Measurements from ENCODE around the gene FNBP1. TPM values are rescaled to one million over a fixed set of nuclear protein-coding genes. Genes with fewer than 3 reads are reported as not detected.

Gene FNBP1
- total RNA-seq, 1 experiment from 2014 or later, result 53.6 TPM

GRCh38 chr9:129995409-129996160 lies 47.4 kb downstream of the FNBP1 start:
- peak; percentile 62 for DNase-seq (ENCODE audit: low read depth, low spot score)
- intact Hi-C loops (cut with micrococcal nuclease; ENCODE audit: unreplicated experiment), result no loop called here

GRCh38 chr9:129994882-129995281 lies 48.1 kb downstream of the FNBP1 start:
- POLR2A ChIA-PET, result no interaction called here
- Histone ChIP-seq H3K36me3 (ENCODE audit: control insufficient read depth, insufficient read depth, low read length) (no peaks in the 10 kb centered on the region; the same call in 1 of the 2 replicates), H3K4me1 (ENCODE audit: control insufficient read depth, insufficient read depth, low read length) (peaks cover 12% of the 10 kb centered on the region; the same call in 1 of the 2 replicates), H3K4me3 (ENCODE audit: low read depth in 2 of 2, low read length in 2 of 2) (no peak overlapping the region), H3K9me3 (ENCODE audit: control insufficient read depth, insufficient read depth, low read depth, low read length) (no peaks in the 10 kb centered on the region), H3K27ac (ENCODE audit: low read length) (no peak overlapping the region; the same call in 1 of the 2 replicates), H3K27me3 (ENCODE audit: control insufficient read depth, insufficient read depth, low read length) (no peaks in the 10 kb centered on the region)
- ATAC-seq (no peak), DNase-seq (ENCODE audit: low read depth, low spot score) (no peak)
- intact Hi-C loops (cut with micrococcal nuclease; ENCODE audit: unreplicated experiment), result no loop called here
- no TSS peak for BruUV-seq (replicated peaks)
- CTCF ChIA-PET, result no interaction called here
- in situ Hi-C loops (cut with HindIII; ENCODE audit: low pct_unique_long_range_greater_than_20kb, low sequenced_read_pairs), result no loop called here
- TF ChIP-seq TCF7L2 (IDR thresholded peaks at IDR 0.05; ENCODE audit: low read depth, low read length) (no peak), CTCF (IDR thresholded peaks at IDR 0.05) (no peak), SIN3A (IDR thresholded peaks at IDR 0.05; ENCODE audit: borderline replicate concordance, insufficient read depth, low read depth, low read length) (no peak), POLR2AphosphoS5 (IDR thresholded peaks at IDR 0.05; ENCODE audit: low read depth, low read length) (no peak)

More at GRCh38 chr9:129995409-129996160, 47.4 kb downstream of the FNBP1 start:
- H3K27me3 ChIP-seq (ENCODE audit: control insufficient read depth, insufficient read depth, low read length), result no peaks in the 10 kb centered on the region
- peak overlapping the region; percentile 29; the same call in 1 of the 2 replicates for H3K27ac ChIP-seq (ENCODE audit: low read length)
- H3K4me1 ChIP-seq (ENCODE audit: control insufficient read depth, insufficient read depth, low read length), result peaks cover 12% of the 10 kb centered on the region; the same call in 1 of the 2 replicates
- in situ Hi-C loops (cut with HindIII; ENCODE audit: low pct_unique_long_range_greater_than_20kb, low sequenced_read_pairs), result no loop called here
- CTCF ChIA-PET, result interaction anchor here (0.6 kb wide), 1 partner anchor 62 kb away, joined by 5 read pairs; no protein-coding TSS in a partner anchor
- H3K36me3 ChIP-seq (ENCODE audit: control insufficient read depth, insufficient read depth, low read length), result no peaks in the 10 kb centered on the region; the same call in 1 of the 2 replicates
- BruUV-seq (replicated peaks), result no TSS peak
- no peak overlapping the region for H3K4me3 ChIP-seq (ENCODE audit: low read depth in 2 of 2, low read length in 2 of 2)
- POLR2A ChIA-PET, result interaction anchor here (0.6 kb wide), 2 partner anchors 26 to 48 kb away, joined by 3 read pairs; no protein-coding TSS in a partner anchor
- TF ChIP-seq CTCF (IDR thresholded peaks at IDR 0.05), result no peak
- TF ChIP-seq REST (IDR thresholded peaks at IDR 0.05; ENCODE audit: insufficient read depth in 1 of 2, low read depth in 2 of 2, low read length in 1 of 2), result no peak
- TF ChIP-seq SIN3A (IDR thresholded peaks at IDR 0.05; ENCODE audit: borderline replicate concordance, insufficient read depth, low read depth, low read length), result no peak
- TF ChIP-seq TCF7L2 (IDR thresholded peaks at IDR 0.05; ENCODE audit: low read depth, low read length), result no peak
- no peak for TF ChIP-seq POLR2AphosphoS5 (IDR thresholded peaks at IDR 0.05; ENCODE audit: low read depth, low read length)
- no peaks in the 10 kb centered on the region for H3K9me3 ChIP-seq (ENCODE audit: control insufficient read depth, insufficient read depth, low read depth, low read length)
- ATAC-seq, result no peak; the same call in 1 of the 2 replicates
